Gastrocnemius medialis (tissue), 4 donors: Measurements from ENCODE around the gene TGM3.

Source experiments
- POLR2A ChIP-seq, 2 donors: fragments of 450-650 bp; IDR thresholded peaks; one replicate each; pipeline ENCODE4 v1.6.1; 2017; ENCODE audit warnings: antibody characterized with exemption in 2 of 2, mild to moderate bottlenecking in 2 of 2, moderate library complexity in 2 of 2
- TF ChIP-seq, protein P1 (sequence below), 5 experiments: fragments of 450-650 bp in 3 of 5; fragments of 200-600 bp in 2 of 5; sonication (generic) in 2 of 5; IDR thresholded peaks in 4 of 5; conservative IDR thresholded peaks in 1 of 5; 1 replicate in 4 of 5; 2 replicates in 1 of 5; pipeline ENCODE4 v1.5.1; 2016 to 2019; ENCODE audit warnings: antibody characterized with exemption in 5 of 5, mild to moderate bottlenecking in 3 of 5, moderate library complexity in 3 of 5

DNA sequence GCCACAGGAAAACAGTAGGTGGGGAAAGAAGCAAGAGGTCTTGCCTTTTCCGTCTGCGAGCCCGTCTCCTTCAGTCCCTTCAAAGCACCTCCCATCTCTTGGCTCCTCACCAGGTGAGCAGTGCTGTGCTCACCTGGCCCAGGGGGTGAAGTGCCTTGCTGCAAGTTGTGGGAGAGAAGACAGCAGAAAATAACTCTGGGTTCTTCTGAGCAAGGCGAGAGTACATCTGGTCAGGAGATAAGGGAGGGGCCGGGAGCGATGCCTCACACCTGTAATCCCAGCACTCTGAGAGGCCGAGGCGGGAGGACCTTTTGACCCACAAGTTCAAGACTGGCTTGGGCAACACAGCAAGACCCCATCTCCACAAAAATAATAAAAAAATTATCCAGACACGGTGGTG lies 35.6 kb upstream of the TGM3 start:
- TF ChIP-seq, protein P1, sequence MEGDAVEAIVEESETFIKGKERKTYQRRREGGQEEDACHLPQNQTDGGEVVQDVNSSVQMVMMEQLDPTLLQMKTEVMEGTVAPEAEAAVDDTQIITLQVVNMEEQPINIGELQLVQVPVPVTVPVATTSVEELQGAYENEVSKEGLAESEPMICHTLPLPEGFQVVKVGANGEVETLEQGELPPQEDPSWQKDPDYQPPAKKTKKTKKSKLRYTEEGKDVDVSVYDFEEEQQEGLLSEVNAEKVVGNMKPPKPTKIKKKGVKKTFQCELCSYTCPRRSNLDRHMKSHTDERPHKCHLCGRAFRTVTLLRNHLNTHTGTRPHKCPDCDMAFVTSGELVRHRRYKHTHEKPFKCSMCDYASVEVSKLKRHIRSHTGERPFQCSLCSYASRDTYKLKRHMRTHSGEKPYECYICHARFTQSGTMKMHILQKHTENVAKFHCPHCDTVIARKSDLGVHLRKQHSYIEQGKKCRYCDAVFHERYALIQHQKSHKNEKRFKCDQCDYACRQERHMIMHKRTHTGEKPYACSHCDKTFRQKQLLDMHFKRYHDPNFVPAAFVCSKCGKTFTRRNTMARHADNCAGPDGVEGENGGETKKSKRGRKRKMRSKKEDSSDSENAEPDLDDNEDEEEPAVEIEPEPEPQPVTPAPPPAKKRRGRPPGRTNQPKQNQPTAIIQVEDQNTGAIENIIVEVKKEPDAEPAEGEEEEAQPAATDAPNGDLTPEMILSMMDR (IDR thresholded peaks at IDR 0.05 in 4 of 5, conservative IDR thresholded peaks at IDR 0.05 in 1 of 5), result no peak
- no peak for TF ChIP-seq POLR2A (IDR thresholded peaks at IDR 0.05)
